Vagina (tissue), 2 donors: ENCODE measurements around the gene FASTK.

ENCODE experiments used
- CTCF ChIP-seq, 3 experiments: fragments of 450-650 bp in 2 of 3; fragments of 200-600 bp in 1 of 3; sonication (generic) in 1 of 3; IDR thresholded peaks; one replicate each; pipeline ENCODE4 v1.5.1; 2017 to 2019; ENCODE audit warnings: antibody characterized with exemption in 3 of 3, mild to moderate bottlenecking in 2 of 3, moderate library complexity in 2 of 3
- POLR2A ChIP-seq, 2 donors: fragments of 450-650 bp; IDR thresholded peaks; one replicate each; pipeline ENCODE4 v1.6.1; 2017; ENCODE audit warnings: antibody characterized with exemption in 2 of 2, mild to moderate bottlenecking in 2 of 2, moderate library complexity in 2 of 2

- TF ChIP-seq CTCF (IDR thresholded peaks at IDR 0.05), result no peak
- TF ChIP-seq POLR2A (IDR thresholded peaks at IDR 0.05), result no peak
Observed at GRCh38 chr7:151125470-151125845, 44.8 kb upstream of the FASTK start.
